Measurements from ENCODE around the gene CPZ.

CPZ gene

DNA sequence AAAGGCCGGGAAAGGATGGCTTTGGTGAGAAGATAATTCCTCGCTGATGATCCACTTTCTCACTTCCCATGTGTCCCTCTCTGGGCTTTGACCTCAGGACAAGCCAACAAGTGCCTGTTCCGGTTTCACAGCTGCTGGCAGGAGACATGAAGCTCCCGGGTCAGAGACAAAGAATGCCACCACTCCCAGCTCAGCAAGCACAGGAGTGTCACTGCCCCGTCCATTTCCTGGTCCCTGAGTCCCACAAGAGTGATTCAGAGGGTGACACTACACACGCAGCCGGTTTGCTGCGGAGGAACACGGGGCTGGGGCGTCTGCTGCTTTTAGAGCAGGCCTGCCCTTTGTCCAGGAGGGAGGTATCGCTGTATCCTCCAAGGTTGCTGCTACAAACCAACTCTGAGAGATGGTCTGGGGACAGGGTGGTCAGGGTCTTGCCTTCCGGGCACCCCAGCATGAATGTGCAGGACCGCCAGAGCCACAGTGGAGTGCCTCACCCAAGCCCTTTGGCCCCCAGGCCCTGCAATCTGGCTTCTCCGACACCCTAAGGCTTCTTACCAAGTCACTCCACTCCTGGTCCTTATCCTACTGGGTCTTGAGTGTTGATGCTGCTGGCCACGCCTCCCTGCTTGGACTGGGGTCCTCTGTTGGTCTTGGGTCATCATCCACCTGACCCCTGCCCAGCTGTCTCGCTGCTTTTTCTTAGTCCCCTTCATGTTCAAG lies 49.5 kb downstream of the CPZ start:
- no peak for TF ChIP-seq ZFP3 (tag by site-specific recombination; IDR thresholded peaks at IDR 0.05; ENCODE audit: low read depth)
- TF ChIP-seq ZXDB (tag by site-specific recombination; IDR thresholded peaks at IDR 0.05) = no peak
- no peak for TF ChIP-seq ZNF670 (tag by site-specific recombination; IDR thresholded peaks at IDR 0.05; ENCODE audit: low read depth)
- no peak for TF ChIP-seq ZNF560 (tag by site-specific recombination; IDR thresholded peaks at IDR 0.05; ENCODE audit: borderline replicate concordance)
- no peak for TF ChIP-seq ZNF223 (tag by site-specific recombination; IDR thresholded peaks at IDR 0.05)
- no peak for TF ChIP-seq KLF10 (tag by site-specific recombination; IDR thresholded peaks at IDR 0.05)
- TF ChIP-seq, protein P1, sequence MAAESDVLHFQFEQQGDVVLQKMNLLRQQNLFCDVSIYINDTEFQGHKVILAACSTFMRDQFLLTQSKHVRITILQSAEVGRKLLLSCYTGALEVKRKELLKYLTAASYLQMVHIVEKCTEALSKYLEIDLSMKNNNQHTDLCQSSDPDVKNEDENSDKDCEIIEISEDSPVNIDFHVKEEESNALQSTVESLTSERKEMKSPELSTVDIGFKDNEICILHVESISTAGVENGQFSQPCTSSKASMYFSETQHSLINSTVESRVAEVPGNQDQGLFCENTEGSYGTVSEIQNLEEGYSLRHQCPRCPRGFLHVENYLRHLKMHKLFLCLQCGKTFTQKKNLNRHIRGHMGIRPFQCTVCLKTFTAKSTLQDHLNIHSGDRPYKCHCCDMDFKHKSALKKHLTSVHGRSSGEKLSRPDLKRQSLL (tag by site-specific recombination; IDR thresholded peaks at IDR 0.05) = no peak
- no peak for TF ChIP-seq ZNF23 (tag by site-specific recombination; IDR thresholded peaks at IDR 0.05; ENCODE audit: borderline replicate concordance)
- TF ChIP-seq ZNF184 (tag by site-specific recombination; IDR thresholded peaks at IDR 0.05) = no peak
- TF ChIP-seq ZBTB20 (tag by site-specific recombination; IDR thresholded peaks at IDR 0.05) = no peak
- TF ChIP-seq ZNF664 (tag by site-specific recombination; IDR thresholded peaks at IDR 0.05) = no peak
- Histone ChIP-seq H3K4me3 (ENCODE audit: low read depth, low read length) (no peak overlapping the region), H3K27ac (ENCODE audit: extremely low read depth, low read depth, low read length) (no peak overlapping the region), H3K9me3 (ENCODE audit: control insufficient read depth, insufficient read depth, low read depth, low read length) (no peaks in the 10 kb centered on the region), H3K4me1 (ENCODE audit: control insufficient read depth, insufficient read depth, low read length) (peaks cover 7% of the 10 kb centered on the region), H3K36me3 (ENCODE audit: control insufficient read depth in 2 of 2, insufficient read depth in 1 of 2, low read length in 2 of 2) (no peaks in the 10 kb centered on the region)
- CTCF ChIA-PET = interaction anchor here (0.5 kb wide), 1 partner anchor 217 kb away, joined by 3 read pairs; no protein-coding TSS in a partner anchor
- POLR2A ChIA-PET = no interaction called here

DNA sequence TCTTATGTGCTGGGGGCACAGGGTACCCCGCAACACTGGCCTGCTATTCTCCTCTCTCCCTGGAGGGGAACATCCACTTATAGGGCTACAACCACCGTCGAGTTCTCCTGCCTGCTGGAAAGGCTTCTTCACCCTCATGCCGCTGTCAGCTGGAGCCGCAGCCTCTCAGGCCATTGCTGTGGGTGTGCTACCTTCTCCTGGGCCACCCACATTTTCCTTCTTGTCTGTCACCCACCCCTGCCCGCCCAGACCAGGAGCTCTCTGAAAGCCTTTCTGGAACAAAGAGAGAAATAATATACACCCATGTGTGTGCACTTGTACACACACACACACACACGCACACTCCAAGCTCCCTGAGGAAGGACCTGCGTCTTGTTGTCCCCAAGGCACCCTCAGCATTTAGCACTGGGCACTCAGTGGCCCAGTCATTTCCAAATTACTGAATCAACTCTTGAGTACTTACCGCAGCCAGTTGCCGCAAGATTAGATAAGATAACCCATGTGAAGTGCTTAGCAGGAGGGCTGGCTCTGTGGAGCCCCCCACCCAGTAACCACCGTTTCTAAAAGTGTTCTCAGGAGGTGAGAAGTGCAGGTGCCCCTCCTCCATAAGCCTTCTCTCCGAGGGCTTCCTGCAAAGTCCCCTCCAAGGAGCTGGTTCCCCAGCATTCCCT lies 50.2 kb downstream of the CPZ start:
- ChIA-PET CTCF (interaction anchor here (0.5 kb wide), 1 partner anchor 217 kb away, joined by 3 read pairs; no protein-coding TSS in a partner anchor), POLR2A (no interaction called here)
- Histone ChIP-seq H3K4me3 (ENCODE audit: low read depth, low read length) (no peak overlapping the region), H3K36me3 (ENCODE audit: control insufficient read depth in 2 of 2, insufficient read depth in 1 of 2, low read length in 2 of 2) (no peaks in the 10 kb centered on the region), H3K9me3 (ENCODE audit: control insufficient read depth, insufficient read depth, low read depth, low read length) (no peaks in the 10 kb centered on the region), H3K27ac (ENCODE audit: extremely low read depth, low read depth, low read length) (no peak overlapping the region), H3K4me1 (ENCODE audit: control insufficient read depth, insufficient read depth, low read length) (peaks cover 7% of the 10 kb centered on the region)
- TF ChIP-seq ZNF529 (tag by site-specific recombination; IDR thresholded peaks at IDR 0.05; ENCODE audit: insufficient replicate concordance) = no peak
- TF ChIP-seq ZNF366 (tag by site-specific recombination; conservative IDR thresholded peaks at IDR 0.05) = no peak
- no peak for TF ChIP-seq ZFP3 (tag by site-specific recombination; IDR thresholded peaks at IDR 0.05; ENCODE audit: low read depth)
- TF ChIP-seq ATF2 (tag by site-specific recombination; IDR thresholded peaks at IDR 0.05; ENCODE audit: low read depth) = no peak
- TF ChIP-seq ZIC2 (tag by site-specific recombination; IDR thresholded peaks at IDR 0.05) = peak; percentile 77
- TF ChIP-seq ZFHX2 (tag by site-specific recombination; conservative IDR thresholded peaks at IDR 0.05) = 0 out of 2 replicates have a peak, but pooled peaks have one; percentile 7
- peak; percentile 57 for TF ChIP-seq GLIS1 (tag by site-specific recombination; IDR thresholded peaks at IDR 0.05)

DNA sequence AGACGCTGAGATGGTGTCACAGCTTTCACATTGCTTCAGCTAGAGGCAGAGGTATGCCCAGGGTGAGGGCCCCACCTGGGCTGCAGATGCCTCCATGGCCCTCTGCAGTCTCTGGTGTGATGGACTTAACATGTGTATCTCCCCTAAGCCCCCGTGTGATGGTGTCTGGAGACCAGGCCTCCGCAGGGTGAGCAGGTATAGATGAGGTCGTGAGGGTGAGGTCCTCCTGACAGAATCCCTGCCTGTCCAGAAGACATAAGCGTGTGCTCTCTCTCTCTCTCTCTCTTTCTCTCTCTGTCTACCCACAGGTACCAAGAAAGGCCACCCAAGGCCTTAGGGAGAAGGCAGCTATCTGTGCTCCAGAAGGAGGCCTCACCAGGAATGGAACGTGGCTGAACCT lies 50.9 kb downstream of the CPZ start:
- TF ChIP-seq ZNF596 (tag by site-specific recombination; IDR thresholded peaks at IDR 0.05) = 0 out of 2 replicates have a peak, but pooled peaks have one; percentile 24
- no peak for TF ChIP-seq ZNF214 (tag by site-specific recombination; IDR thresholded peaks at IDR 0.05; ENCODE audit: borderline replicate concordance)
- H3K27ac ChIP-seq (ENCODE audit: extremely low read depth, low read depth, low read length) = no peak overlapping the region
- CTCF ChIA-PET = no interaction called here
- no peaks in the 10 kb centered on the region for H3K36me3 ChIP-seq (ENCODE audit: control insufficient read depth in 2 of 2, insufficient read depth in 1 of 2, low read length in 2 of 2)
- H3K4me1 ChIP-seq (ENCODE audit: control insufficient read depth, insufficient read depth, low read length) = peaks cover 7% of the 10 kb centered on the region
- no peaks in the 10 kb centered on the region for H3K9me3 ChIP-seq (ENCODE audit: control insufficient read depth, insufficient read depth, low read depth, low read length)
- H3K4me3 ChIP-seq (ENCODE audit: low read depth, low read length) = no peak overlapping the region
- POLR2A ChIA-PET = no interaction called here

All from HEK293 (cell line).